Umbilical cord (tissue), 2 donors: ENCODE data around the gene NKX2-8. TPM values are rescaled to one million over a fixed set of nuclear protein-coding genes. Genes with fewer than 3 reads are reported as not detected.
A peak's percentile ranks its signal among the peaks of the same experiment; 100 is the strongest.
"Not testable (repeated sequence)": the region's sequence is repeated elsewhere in the genome, so short reads cannot be mapped to it uniquely, and the experiment has no call there.

ENCODE experiments used
- DNase-seq: peaks from one replicate; pipeline ENCODE4 v3.0.0-alpha.2; 2015; ENCODE audit warnings: low spot score
- total RNA-seq: library from RNA; depleted of rRNA; stranded (reverse); fragments of >200 nt; gene quantifications from one replicate; pipeline ENCODE4 v1.2.3, GENCODE V29; 2014; ENCODE audit warnings: low replicate concordance; ENCODE audit not compliant: insufficient read depth

NKX2-8 gene
- total RNA-seq, 1 donor from 2014 or later, result not detected

DNA sequence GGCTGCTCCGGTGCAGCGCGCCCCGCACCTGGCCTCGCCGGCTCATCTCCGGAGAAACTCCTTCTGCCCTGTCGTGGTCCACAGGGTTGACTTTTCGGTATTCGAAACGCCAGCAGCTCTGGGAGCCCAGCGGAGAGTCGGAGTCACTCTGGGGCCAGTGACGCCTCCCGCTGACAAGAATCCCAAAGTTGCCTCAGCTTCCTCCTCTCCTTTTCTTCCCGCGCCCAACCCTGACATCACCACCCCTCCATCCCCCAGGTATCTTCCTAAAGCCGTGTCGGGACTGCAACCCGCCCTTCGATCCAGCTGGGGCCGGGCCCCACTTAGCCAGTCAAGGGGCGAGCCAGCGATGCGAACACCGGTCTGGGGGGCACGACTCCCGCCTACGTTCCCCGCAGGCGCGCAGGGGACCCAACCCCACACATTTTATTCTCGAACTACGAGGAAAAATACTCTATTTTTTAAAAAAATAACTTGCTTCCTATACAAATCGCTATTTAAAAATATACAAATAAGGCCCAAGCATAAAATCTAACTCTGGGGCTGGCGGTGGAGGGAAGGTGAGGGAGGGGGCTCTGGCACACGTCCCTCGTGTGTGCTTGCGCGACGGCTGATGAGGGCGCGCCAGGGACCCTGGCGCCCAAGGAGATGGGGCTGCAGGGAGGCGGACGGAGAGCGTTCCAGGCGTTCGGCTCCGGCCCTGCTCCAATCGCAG, 2.1 kb downstream of the NKX2-8 start:
- no peak for DNase-seq

GRCh38 chr14:36579573-36580140, 2.8 kb downstream of the NKX2-8 start:
- DNase-seq, result no peak

DNA sequence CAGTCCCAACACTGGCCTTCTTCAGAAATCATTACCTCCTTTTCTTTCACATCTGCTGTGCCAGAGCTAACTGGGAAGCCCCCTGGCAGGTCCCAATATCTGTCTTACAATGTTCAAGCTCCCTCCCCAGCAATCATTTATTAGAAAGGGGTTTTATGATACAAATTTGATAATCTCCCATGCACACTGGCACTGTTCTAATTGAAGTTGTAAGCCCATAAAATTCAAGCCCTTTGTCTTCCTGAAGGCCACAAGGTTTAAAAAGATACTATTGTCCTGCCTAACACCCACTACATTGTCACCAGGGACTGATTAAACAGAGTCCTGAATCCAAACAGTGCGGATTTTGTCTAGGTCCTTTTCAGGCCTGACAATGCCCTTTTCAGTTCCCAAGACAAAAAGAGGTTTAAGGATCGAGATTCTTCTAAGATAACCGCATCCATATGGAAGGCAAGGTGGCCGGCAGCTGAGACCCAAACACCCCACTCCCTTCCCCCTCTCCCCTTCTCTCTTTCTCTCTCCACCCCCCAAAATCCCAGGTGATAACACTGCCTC, 3.3 kb downstream of the NKX2-8 start:
- DNase-seq, result no peak

DNA sequence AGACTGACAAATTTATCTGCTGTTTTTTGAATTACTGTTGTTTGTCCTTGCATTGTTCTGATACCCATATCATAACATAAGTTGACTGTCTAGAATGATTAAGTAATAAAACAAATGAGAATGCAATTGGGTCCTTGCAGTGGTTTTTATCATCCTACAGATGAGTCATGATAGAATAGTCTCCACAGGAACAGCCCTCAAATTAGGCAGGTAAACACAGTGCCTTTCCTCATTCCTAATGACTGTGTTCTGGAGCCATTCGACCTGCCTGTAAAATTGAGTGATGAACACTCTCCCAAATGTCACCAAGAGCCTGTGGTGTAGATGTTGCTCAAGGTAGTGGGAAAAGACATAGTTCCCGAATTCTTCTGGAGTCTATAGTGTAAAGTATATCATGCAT, 12.3 kb downstream of the NKX2-8 start:
- no peak for DNase-seq

GRCh38 chr14:36556811-36557433, 25.5 kb downstream of the NKX2-8 start:
- DNase-seq, result no peak

DNA sequence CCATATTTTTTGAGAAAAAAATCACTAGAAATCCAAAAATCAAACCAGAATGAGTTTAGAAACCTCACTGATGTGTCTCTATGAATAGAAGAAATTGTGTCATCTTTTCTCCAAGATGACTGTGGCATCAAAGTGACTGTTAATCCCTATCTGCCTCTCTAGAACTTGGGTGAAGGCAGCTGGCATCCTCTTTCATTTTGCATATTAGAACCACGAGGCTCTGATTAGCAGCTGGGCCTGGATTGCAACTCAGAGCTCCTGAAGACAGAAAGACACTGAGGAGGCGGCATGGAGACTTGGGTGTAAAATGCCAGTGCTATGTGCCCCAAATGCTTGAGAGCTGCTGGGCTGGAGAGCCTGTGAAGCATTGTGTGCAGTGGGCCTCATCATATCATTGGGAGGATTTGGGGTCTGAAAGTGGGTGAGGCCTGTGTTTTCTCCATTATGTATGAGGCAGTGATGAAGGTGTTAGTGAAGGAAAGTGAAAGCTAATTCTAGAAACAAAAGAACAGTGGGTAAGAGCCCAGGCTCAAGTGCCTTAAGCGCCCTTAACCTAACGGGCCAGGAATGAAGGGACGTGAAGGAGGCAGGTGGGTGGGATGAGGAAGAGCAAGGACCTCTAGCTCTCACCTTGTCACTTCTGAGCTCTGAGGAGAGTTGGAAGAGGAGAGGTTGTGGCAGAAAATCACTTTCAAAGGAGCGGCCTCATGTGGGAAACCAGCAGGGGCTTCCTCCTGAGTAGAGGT, 26.2 kb downstream of the NKX2-8 start:
- DNase-seq, result no peak

DNA sequence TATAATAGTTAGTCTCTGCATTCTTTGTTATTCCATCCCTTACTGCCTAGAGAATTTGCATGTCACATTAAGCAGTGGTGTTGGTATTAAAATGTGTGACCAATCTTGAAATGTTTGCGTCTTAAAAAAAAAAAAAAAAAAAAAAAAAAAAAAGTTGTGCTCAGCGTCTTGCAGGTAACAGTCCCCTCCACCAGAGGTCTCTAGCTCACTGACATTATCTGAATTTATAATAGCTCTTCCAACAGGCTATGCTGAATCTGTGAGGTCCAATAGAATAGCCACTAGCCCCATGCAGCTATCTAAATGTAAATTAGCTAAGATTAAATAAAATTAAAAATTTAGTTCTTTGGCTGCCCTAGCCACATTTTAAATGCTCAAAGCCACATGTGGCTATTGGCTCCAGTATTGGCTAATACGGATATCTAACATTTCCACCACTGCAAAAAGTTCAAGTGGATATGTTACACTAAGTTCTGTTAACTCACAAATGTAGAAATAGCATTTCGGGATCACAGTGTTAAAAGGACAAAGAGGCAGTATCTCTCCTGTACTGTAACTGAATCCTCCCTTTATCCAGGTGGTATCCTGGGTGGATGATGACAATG, 28.7 kb downstream of the NKX2-8 start:
- DNase-seq, result peak; percentile 33

- no peak for DNase-seq
These were observed 31.5 kb downstream of the NKX2-8 start for GRCh38 chr14:36550899-36551298.

- DNase-seq, result not testable (repeated sequence)
These were observed 38.1 kb downstream of the NKX2-8 start for GRCh38 chr14:36544280-36544679.

DNA sequence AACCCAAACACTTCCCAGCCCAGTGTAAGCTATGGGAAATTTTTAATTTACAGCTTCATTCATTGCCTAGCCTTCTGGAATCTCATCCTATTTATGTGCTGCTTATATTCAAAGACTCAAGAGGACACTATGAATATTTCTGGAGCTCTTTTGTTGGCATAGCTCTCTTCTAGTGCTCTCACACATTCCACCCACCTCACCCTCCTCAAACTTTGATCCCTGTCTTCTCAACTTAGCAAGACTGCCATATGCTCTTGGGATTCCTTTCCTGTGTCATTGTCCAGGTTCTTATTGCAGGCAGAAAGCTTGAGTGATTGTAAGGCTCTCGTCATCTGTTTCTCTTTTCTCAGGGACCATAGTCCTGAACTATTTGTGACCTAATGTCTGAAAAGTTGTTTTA, 44.4 kb downstream of the NKX2-8 start:
- DNase-seq, result no peak

Other genes with a start within 250 kb of the NKX2-8 start
- 2.9 TPM for gene NKX2-1, start 62.4 kb downstream of the NKX2-8 start, total RNA-seq
- 2.9 TPM for gene PAX9, start 79.2 kb upstream of the NKX2-8 start, total RNA-seq